H9 (cell line): Measurements from ENCODE around the gene TGFBR2. TPM values are rescaled to one million over a fixed set of nuclear protein-coding genes. Genes with fewer than 3 reads are reported as not detected.

ENCODE experiments used
- DNase-seq: peaks from one replicate; pipeline ENCODE4 v3.0.0-alpha.2; 2017
- H2AFZ ChIP-seq: one replicate; pipeline ENCODE4 v1.6.1; 2013; ENCODE audit warnings: mild to moderate bottlenecking, low read length, control low read depth, moderate library complexity
- H2AK5ac ChIP-seq: 2 replicates; pipeline ENCODE4 v1.6.1; 2013; ENCODE audit warnings: low read length, control low read depth, mixed read lengths; ENCODE audit not compliant: insufficient read length
- H2BK120ac ChIP-seq: one replicate; pipeline ENCODE4 v1.6.1; 2013; ENCODE audit warnings: low read depth, mild to moderate bottlenecking, low read length, control low read depth, inconsistent platforms; ENCODE audit not compliant: poor library complexity, severe bottlenecking
- H2BK12ac ChIP-seq: 2 replicates; pipeline ENCODE4 v1.6.1; 2013; ENCODE audit warnings: low read length, control low read depth, mixed read lengths, low read depth; ENCODE audit not compliant: insufficient read length
- H2BK15ac ChIP-seq: 2 replicates; pipeline ENCODE4 v1.6.1; 2013; ENCODE audit warnings: low read depth, low read length, control low read depth
- H2BK20ac ChIP-seq: one replicate; pipeline ENCODE4 v1.6.1; 2013; ENCODE audit warnings: low read depth, mild to moderate bottlenecking, low read length, control low read depth, inconsistent platforms; ENCODE audit not compliant: poor library complexity, severe bottlenecking
- H2BK5ac ChIP-seq: 2 replicates; pipeline ENCODE4 v1.6.1; 2013; ENCODE audit warnings: low read length, control low read depth, mixed read lengths; ENCODE audit not compliant: insufficient read length
- H3K14ac ChIP-seq: 2 replicates; pipeline ENCODE4 v1.6.1; 2013; ENCODE audit warnings: low read length, control low read depth; ENCODE audit not compliant: insufficient read depth
- H3K18ac ChIP-seq: 2 replicates; pipeline ENCODE4 v1.6.1; 2013; ENCODE audit warnings: low read depth, mild to moderate bottlenecking, mixed read lengths, low read length, control low read depth; ENCODE audit not compliant: insufficient read length
- H3K23ac ChIP-seq: 2 replicates; pipeline ENCODE4 v1.6.1; 2013; ENCODE audit warnings: low read length, control low read depth, mixed read lengths, low read depth; ENCODE audit not compliant: insufficient read length
- H3K23me2 ChIP-seq: 2 replicates; pipeline ENCODE4 v1.6.1; 2013; ENCODE audit warnings: low read depth, mild to moderate bottlenecking, mixed read lengths, low read length, control low read depth; ENCODE audit not compliant: insufficient read length, poor library complexity, severe bottlenecking
- H3K27ac ChIP-seq: 2 replicates; pipeline ENCODE4 v1.5.1; 2013; ENCODE audit warnings: low read length, control low read depth, mixed read lengths, low read depth; ENCODE audit not compliant: insufficient read length
- H3K27me3 ChIP-seq: 2 replicates; pipeline ENCODE4 v1.6.1; 2013; ENCODE audit warnings: low read length, control low read depth, inconsistent platforms; ENCODE audit not compliant: insufficient read depth
- H3K4ac ChIP-seq: 2 replicates; pipeline ENCODE4 v1.6.1; 2013; ENCODE audit warnings: low read depth, mild to moderate bottlenecking, control low read depth, inconsistent platforms, low read length, moderate library complexity
- H3K4me1 ChIP-seq: 2 replicates; pipeline ENCODE4 v1.6.1; 2013; ENCODE audit warnings: low read length, control low read depth, inconsistent platforms; ENCODE audit not compliant: insufficient read depth
- H3K4me2 ChIP-seq: 2 replicates; pipeline ENCODE4 v1.6.1; 2013; ENCODE audit warnings: low read length, control low read depth, mixed read lengths; ENCODE audit not compliant: insufficient read length, insufficient read depth
- H3K56ac ChIP-seq: 2 replicates; pipeline ENCODE4 v1.6.1; 2013; ENCODE audit warnings: low read depth, mild to moderate bottlenecking, mixed read lengths, low read length, control low read depth; ENCODE audit not compliant: insufficient read length
- H3K79me1 ChIP-seq: 2 replicates; pipeline ENCODE4 v1.6.1; 2013; ENCODE audit warnings: low read depth, mild to moderate bottlenecking, moderate library complexity, low read length, control low read depth, inconsistent platforms; ENCODE audit not compliant: insufficient read depth, poor library complexity, severe bottlenecking
- H3K79me2 ChIP-seq: 2 replicates; pipeline ENCODE4 v1.6.1; 2013; ENCODE audit warnings: low read length, control low read depth, inconsistent platforms; ENCODE audit not compliant: insufficient read depth
- H3K9ac ChIP-seq: 2 replicates; pipeline ENCODE4 v1.6.1; 2013; ENCODE audit warnings: low read length, control low read depth, mixed read lengths; ENCODE audit not compliant: insufficient read length; ENCODE audit errors: extremely low read depth
- H3K9me3 ChIP-seq: one replicate; pipeline ENCODE4 v1.6.1; 2013; ENCODE audit warnings: low read depth, low read length, inconsistent platforms; ENCODE audit not compliant: control insufficient read depth
- H3T11ph ChIP-seq: one replicate; pipeline ENCODE4 v1.6.1; 2013; ENCODE audit warnings: mild to moderate bottlenecking, low read length, control low read depth, inconsistent platforms
- H4K20me1 ChIP-seq: one replicate; pipeline ENCODE4 v1.6.1; 2013; ENCODE audit not compliant: control insufficient read depth, insufficient read length, insufficient read depth
- H4K5ac ChIP-seq: 2 replicates; pipeline ENCODE4 v1.6.1; 2013; ENCODE audit warnings: low read depth, mild to moderate bottlenecking, mixed read lengths, low read length, control low read depth; ENCODE audit not compliant: insufficient read length
- H4K8ac ChIP-seq: replicated peaks from 2 replicates; pipeline ENCODE4 v1.6.1; 2013; ENCODE audit warnings: low read length, control low read depth, mixed read lengths, low read depth; ENCODE audit not compliant: insufficient read length
- H4K91ac ChIP-seq: 2 replicates; pipeline ENCODE4 v1.6.1; 2013; ENCODE audit warnings: low read depth, mild to moderate bottlenecking, moderate library complexity, mixed read lengths, low read length, control low read depth; ENCODE audit not compliant: insufficient read length
- H3K27ac Mint-ChIP-seq, 3 experiments: 2 replicates in 2 of 3; 3 replicates in 1 of 3; pipeline ENCODE4 v1.8.0; 2020 to 2021; ENCODE audit warnings: mixed read lengths in 3 of 3, mild to moderate bottlenecking in 1 of 3, moderate library complexity in 1 of 3
- H3K27me3 Mint-ChIP-seq: 2 replicates; pipeline ENCODE4 v1.8.0; 2021; ENCODE audit warnings: low read depth, mild to moderate bottlenecking, moderate library complexity, mixed read lengths
- H3K36me3 Mint-ChIP-seq, 3 experiments: 2 replicates in 2 of 3; 3 replicates in 1 of 3; pipeline ENCODE4 v1.8.0; 2020 to 2021; ENCODE audit warnings: low read depth in 3 of 3, mixed read lengths in 3 of 3; ENCODE audit not compliant: insufficient read depth in 1 of 3
- H3K4me1 Mint-ChIP-seq, 2 experiments: 2 replicates each; pipeline ENCODE4 v1.8.0; 2020; ENCODE audit warnings: mixed read lengths in 2 of 2
- H3K4me3 Mint-ChIP-seq, 2 experiments: 2 replicates in 1 of 2; 3 replicates in 1 of 2; pipeline ENCODE4 v1.8.0; 2020 to 2021; ENCODE audit warnings: mild to moderate bottlenecking in 2 of 2, mixed read lengths in 2 of 2, moderate library complexity in 1 of 2
- H3K9me3 Mint-ChIP-seq, 2 experiments: 2 replicates in 1 of 2; 3 replicates in 1 of 2; pipeline ENCODE4 v1.8.0; 2020; ENCODE audit warnings: mild to moderate bottlenecking in 2 of 2, mixed read lengths in 2 of 2, moderate library complexity in 1 of 2
- CTCF ChIP-seq: fragments of 200-600 bp; sonication (generic); conservative IDR thresholded peaks from 3 replicates; pipeline ENCODE4 v1.8.0; 2021; ENCODE audit warnings: antibody characterized with exemption, mild to moderate bottlenecking
- WGBS: extraction: QIAGEN DNeasy Blood & Tissue Kit; methylation state at CpG from one replicate; pipeline ENCODE4 v1.1.7; 2013; ENCODE audit warnings: missing lambda C conversion rate, low lambda C conversion rate, mixed read lengths; ENCODE audit not compliant: insufficient read length; ENCODE audit errors: extremely low coverage; 5-methylcytosine and 5-hydroxymethylcytosine counted together
- total RNA-seq: library from RNA; stranded (reverse); gene quantifications from 2 replicates; pipeline ENCODE4 v1.2.1, GENCODE V29; 2021

TGFBR2 gene
- total RNA-seq, 1 experiment from 2014 or later = 10.6 TPM

DNA sequence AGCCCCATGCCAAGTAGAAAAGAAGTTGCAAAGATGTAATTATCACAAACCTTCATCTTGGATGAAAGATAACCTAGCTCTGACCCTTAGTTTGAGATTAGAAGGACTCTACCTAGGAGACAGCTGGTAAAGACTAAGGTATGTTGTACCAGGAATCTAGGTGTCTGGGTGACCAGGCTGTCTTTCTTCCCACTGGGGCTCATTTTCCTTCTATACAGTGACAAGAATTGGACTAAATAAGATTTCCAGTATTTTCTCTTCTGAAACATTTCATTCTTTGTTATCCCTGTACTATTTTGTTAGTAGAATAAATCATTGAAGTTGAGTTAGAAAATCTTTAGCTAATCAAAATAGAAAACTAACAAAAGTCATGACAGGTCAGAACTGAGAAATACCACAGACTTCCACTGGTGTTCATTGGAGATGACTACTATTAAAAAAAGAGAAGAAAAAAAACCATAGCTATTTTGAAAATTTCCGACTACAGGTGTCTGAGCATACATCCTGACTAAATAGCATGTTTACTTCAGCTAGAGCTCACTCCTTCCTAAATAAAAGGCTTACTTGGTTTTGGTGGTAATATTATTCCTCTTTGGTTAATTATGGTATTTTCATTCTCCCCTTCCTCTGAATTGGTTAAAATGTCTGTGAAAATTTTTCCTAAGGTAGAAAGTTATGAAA is 10.1 kb downstream of the TGFBR2 start:
- H3K27ac ChIP-seq = no peak overlapping the region
- no peak overlapping the region for H3T11ph ChIP-seq
- no peak overlapping the region for H2BK15ac ChIP-seq
- peaks cover 36% of the 10 kb centered on the region; the same call in 1 of the 2 replicates for H3K79me2 ChIP-seq
- no peaks in the 10 kb centered on the region; the same call in 1 of the 2 replicates for H3K27me3 ChIP-seq
- Mint-ChIP-seq H3K36me3 (peaks cover 0 to 9% (median 5%) of the 10 kb centered on the region in 3 experiments; a peak in 4 of 7 replicates), H3K27ac (no peak overlapping the region), H3K27me3 (no peaks in the 10 kb centered on the region), H3K4me1 (peaks cover 24 to 39% of the 10 kb centered on the region in 2 experiments), H3K9me3 (no peaks in the 10 kb centered on the region), H3K4me3 (no peak overlapping the region)
- H3K79me1 ChIP-seq = peaks cover 10% of the 10 kb centered on the region
- TF ChIP-seq CTCF = no peak
- no peak overlapping the region for H2AFZ ChIP-seq
- H2AK5ac ChIP-seq = no peak overlapping the region
- no peak overlapping the region for H2BK12ac ChIP-seq
- H2BK5ac ChIP-seq = no peak overlapping the region
- DNase-seq = no peak
- no peak overlapping the region for H3K4me2 ChIP-seq
- no peak overlapping the region for H4K5ac ChIP-seq
- no peaks in the 10 kb centered on the region for H3K23me2 ChIP-seq
- no peak overlapping the region for H3K14ac ChIP-seq
- H4K20me1 ChIP-seq = no peaks in the 10 kb centered on the region
- H2BK20ac ChIP-seq = no peak overlapping the region
- H3K4me1 ChIP-seq = peaks cover 20% of the 10 kb centered on the region; the same call in 1 of the 2 replicates
- no peak overlapping the region for H3K9ac ChIP-seq
- H3K9me3 ChIP-seq = no peaks in the 10 kb centered on the region
- WGBS = no CpG with 5 or more reads among the region's 1 CpG
- no peak overlapping the region for H3K18ac ChIP-seq
- no peak overlapping the region for H4K8ac ChIP-seq
- H3K4ac ChIP-seq = no peak overlapping the region
- no peak overlapping the region for H4K91ac ChIP-seq
- no peak overlapping the region for H3K23ac ChIP-seq
- H2BK120ac ChIP-seq = no peak overlapping the region
- H3K56ac ChIP-seq = no peak overlapping the region
